ENCODE results near the gene CRYZL1.

The CRYZL1 gene

GRCh38 chr21:33541105-33541711 lies 100.3 kb downstream of the CRYZL1 start:
- DNase-seq (ENCODE audit: low spot score) = no peak

- no peak for DNase-seq (ENCODE audit: low spot score)
Measured at GRCh38 chr21:33540711-33541104, 100.8 kb downstream of the CRYZL1 start.

- DNase-seq (ENCODE audit: low spot score) = no peak
Measured at GRCh38 chr21:33539616-33540015, 101.9 kb downstream of the CRYZL1 start.

All from Ammon's horn (tissue), 1 donor.